Fibroblast of skin of back (primary cell): ENCODE data around the gene MT4. TPM values are rescaled to one million over a fixed set of nuclear protein-coding genes. Genes with fewer than 3 reads are reported as not detected.
A peak's percentile ranks its signal among the peaks of the same experiment; 100 is the strongest.

Experiments used
- DNase-seq: peaks from one replicate; pipeline ENCODE4 v3.0.0-alpha.2; 2013
- polyA plus RNA-seq, 2 experiments: library from polyadenylated mRNA; unstranded; fragments of 120-200 nt; gene quantifications; one replicate each; pipeline ENCODE4 v1.2.1, GENCODE V29; 2013; ENCODE audit not compliant: insufficient read length in 2 of 2

The MT4 gene
- not detected for polyA plus RNA-seq (2013, experiment 1 of 2; ENCODE audit: insufficient read length)
- not detected for polyA plus RNA-seq (2013, experiment 2 of 2; ENCODE audit: insufficient read length)

GRCh38 chr16:56564793-56565477 is at the start of gene MT4:
MT4 (plus strand) TSS chr16:56565073; CDS start chr16:56565129, 56 bp downstream.
- no peak for DNase-seq

DNA sequence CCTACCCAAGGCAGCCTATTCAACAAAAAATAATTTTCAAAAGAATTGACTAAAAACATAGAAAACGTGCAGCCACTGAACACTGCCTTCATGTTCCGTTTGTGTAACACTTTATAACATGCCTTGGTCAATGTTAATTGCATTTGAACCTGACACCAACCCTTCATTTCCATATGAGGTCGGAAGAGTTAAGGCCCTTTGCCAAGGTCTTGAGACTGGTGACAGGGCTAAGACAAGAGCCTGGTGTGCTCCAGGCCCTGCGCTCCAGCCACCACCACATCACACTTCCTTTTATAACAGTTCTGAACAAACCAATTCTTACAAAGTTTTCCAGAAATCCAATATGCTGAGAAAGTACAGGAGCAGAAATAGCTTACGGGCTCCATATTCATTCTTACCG is 49.2 kb upstream of the MT4 start:
- no peak for DNase-seq

- DNase-seq: no peak
These were observed 47.7 kb upstream of the MT4 start for GRCh38 chr16:56517206-56517605.

- peak; percentile 35 for DNase-seq
These were observed 46.4 kb upstream of the MT4 start for GRCh38 chr16:56518425-56518824.

- peak; percentile 80 for DNase-seq
These were observed 45.2 kb upstream of the MT4 start, which contains the start of gene BBS2 for GRCh38 chr16:56519459-56520250. BBS2 (minus strand) TSS chr16:56520024; CDS start chr16:56519862, 162 bp downstream.

DNA sequence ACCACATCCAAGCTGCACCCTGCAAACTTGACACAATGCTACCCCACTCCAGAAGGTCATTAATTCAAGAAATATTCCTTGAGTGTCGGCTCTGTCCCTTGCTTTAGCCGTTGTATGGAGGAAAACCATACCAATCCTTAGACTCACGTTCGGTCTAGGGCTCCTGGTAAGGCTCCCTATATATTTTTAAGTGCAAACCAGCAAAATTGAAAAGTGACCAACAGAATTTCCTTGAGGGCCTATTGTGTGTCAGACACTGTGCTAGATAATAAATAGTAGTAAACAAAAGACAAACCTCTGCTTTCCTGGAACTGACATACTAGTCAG is 44.7 kb upstream of the MT4 start:
- DNase-seq: no peak

DNA sequence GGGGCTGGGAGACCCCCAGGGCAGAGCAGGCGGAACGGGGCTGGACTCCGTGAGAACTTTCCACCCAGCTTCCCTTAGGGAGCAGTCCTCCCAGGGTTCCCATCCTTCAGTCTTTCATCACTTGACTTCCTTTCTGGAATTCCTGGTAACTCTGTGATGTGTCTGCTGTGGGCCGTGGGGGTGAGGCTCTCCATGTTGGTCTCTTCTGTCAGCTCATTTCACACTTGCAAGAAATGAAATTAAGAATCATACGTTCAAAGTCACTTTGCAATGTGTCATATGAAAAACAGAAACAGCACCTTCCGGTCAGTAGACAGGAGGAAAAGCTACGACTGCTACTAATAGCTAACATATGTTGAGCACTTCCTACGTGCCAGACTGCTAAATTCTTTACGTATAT is 39.6 kb upstream of the MT4 start:
- DNase-seq: peak; percentile 88

- DNase-seq: no peak
These were observed 34.0 kb upstream of the MT4 start for GRCh38 chr16:56530872-56531271.

- DNase-seq: no peak
These were observed 32.2 kb upstream of the MT4 start for GRCh38 chr16:56532714-56533113.

DNA sequence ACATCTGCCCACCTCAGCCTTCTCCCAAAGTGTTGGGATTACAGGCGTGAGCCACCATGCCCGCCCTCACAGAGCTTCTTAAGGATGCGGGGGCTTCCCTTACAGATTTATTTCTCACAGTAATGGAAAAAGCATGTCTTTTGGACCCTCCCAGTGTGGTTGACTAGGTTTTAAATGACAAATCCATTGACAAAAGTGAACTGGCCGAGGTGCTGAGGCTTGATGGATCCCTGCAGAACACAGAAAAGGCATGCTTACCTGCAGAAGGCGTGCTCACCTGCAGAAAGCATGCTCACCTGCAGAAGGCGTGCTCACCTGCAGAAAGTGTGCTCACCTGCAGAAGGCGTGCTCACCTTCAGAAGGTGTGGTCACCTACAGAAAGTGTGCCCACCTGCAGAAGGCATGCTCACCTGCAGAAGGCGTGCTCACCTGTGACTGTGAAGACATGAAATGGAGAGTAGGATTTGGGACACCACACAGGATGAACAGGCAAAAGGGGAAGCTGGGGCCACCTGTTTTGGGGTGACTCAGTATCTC is 30.0 kb upstream of the MT4 start:
- no peak for DNase-seq

GRCh38 chr16:56538331-56538730 is 26.5 kb upstream of the MT4 start:
- no peak for DNase-seq

GRCh38 chr16:56539656-56540055 is 25.2 kb upstream of the MT4 start:
- DNase-seq: no peak

GRCh38 chr16:56542039-56542438 is 22.8 kb upstream of the MT4 start:
- DNase-seq: no peak

DNA sequence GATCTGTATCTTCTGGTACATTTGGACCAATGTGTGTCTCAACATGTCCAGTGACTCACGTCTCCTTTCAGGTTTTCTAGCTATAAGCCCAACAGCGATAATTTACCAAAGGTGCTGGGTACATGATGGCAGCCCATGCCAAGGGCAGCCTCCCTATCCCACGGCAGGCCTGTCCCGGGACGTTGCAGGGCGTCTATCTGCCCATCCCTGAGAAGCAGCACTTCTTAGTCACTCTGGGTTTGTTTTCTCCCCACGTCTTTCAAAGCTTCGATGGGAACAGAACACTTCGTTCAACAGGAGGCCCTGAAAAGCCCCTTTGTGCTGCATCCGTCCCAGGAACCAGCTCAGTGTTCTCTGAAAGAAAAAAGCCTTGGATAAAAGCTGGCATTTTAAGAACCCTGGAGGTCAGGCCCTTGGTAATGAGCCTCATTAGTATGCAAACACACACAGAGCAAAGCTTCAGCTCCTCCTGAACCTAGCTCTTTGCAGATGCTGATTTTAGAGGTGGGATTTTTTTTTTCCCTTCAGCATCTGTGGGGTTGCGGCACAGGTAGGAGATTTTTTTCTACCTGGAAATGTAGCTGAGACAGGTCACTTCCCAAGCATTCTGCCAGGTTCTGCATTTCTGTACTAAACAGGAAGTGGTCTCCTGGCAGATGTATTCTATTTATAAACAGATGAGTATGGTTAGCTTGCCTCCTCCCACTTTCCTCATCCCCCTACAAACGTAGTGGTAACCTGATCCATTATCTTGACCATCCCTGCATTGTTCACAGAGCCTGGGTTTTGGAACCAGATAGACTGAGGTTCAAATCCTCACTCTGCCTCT is 17.5 kb upstream of the MT4 start:
- DNase-seq: peak; percentile 35

DNA sequence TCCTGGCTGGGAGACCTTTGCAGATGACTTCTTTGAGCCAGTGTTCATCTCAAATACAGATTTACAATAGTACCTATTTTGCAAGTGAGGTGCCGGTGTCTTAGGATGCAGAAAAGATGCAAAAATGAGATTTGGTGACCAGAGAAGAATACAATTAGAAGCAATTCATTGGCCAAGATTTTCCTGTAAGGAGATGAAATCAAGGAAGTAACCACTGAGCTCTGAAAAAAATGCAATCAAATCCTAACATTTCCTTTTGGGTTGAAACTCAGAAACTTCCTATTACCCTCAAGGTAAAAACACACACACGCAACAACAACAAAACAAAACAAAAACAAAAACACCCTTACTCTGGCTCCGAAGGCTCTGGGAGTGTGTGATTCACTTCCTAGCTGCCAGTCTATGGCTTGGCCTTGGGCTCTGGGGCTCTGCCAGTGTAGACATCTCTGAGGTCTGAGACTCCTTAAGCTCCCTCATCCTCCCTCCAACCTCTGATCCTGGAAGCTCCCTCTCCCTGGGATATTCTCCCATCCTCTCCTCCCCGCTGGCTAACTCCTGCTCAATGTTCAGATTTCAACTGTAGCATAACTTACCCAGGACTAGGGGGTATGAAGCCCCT is 16.8 kb upstream of the MT4 start:
- DNase-seq: no peak

GRCh38 chr16:56549161-56549560 is 15.7 kb upstream of the MT4 start:
- DNase-seq: no peak

GRCh38 chr16:56549744-56550385 is 15.0 kb upstream of the MT4 start:
- peak; percentile 20 for DNase-seq

DNA sequence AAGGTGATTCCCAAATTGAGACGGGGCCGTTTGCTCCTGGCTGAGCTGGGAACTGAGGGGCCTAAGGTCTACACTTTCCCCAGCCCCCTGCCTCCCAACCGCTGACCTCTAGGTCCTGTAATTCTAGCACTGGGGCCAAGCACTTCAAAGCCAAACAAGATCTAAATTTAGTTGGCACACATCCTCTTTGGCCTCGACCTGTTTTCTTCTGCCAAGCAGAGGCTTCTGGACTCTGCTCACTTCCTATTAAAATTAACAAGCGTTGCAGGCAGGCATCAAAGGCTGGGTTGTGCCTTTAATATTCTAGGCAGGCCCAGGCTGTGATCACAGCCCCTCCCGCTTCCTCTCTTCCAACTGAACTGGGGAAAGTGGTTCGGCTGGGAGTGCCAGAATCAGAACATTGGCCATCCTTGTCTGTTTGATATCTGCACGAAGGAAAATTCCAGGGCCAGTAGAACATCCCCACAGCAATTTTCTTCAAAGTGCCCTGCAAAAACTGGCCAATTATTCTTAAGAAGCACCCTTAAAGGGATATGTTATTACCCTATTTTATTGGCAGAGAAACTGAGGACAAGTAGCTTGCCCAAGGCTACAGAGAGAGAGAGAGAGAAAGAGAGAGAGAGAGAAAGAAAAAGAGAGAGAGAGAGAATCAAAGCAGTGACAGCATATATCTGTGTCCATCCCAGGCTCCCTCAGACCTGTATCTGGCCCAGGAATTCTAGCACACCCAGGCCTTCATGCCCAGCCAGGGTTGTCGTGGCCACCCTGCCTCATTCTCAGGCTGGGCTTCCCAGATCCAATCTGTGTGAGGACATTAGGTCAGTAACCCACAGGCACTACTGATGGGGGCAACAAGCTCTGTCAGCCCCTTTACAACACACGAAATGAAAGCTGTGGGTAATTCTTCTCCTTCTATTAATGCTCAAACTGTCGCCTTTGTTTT is 12.8 kb upstream of the MT4 start:
- DNase-seq: no peak

DNA sequence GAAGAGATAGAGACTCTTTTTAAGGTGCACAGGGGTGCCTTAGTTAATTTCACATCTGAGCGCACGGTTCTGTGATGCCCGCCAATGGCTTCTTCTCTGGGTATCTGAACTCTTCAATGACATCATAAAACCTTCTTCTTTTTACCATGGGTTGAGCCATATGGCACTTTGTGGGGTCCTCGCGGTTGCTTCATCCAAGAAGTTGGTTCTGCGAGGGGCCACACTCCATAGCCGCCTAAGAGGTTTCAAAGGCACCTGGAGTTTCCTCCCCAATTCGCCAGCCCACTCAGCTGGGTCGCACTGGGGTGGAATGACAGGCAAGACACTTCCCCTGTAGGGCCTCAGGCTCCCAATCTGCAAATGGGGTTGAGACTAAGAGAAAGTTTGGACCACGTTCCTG is 10.4 kb upstream of the MT4 start:
- DNase-seq: no peak

DNA sequence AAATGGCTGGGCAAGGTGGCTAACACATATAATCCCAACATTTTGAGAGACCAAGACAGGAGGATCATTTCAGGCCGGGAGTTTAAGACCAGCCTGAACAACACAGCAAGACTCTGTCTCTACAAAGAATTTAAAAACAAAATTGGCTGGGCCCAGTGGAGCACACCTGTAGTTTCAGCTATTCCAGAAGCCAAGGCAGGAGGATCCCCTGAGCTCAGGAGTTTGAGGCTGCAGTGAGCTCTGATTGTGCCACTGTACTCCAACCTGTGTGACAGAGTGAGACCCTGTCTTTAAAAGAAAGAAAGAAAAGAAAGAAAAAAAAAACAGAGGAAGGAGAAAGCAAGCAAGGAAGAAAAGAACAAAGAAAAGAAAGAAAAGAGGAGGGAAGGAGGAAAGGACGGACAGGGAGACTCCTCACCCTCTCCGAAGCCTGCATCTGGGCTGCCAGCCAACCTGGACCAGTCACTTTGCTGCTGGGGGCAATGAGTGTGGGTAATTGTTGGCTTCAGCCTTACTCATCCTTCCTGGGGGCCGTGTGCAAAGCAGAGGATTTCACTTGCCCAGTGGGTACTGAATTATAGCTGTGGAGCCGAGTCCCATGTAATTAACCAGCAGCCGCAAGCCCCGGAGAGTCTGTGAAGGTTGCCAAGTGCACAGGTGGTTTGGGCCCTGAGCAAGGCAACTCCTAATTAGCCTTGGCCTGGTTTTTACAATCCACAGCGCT is 6.7 kb upstream of the MT4 start:
- peak; percentile 80 for DNase-seq
